ENCODE results near the gene NCBP2L.

NCBP2L gene

GRCh38 chrX:107818900-107819521 lies 41.5 kb downstream of the NCBP2L start:
- DNase-seq, result no peak

GRCh38 chrX:107823042-107823441 lies 45.5 kb downstream of the NCBP2L start:
- DNase-seq, result no peak

- DNase-seq, result no peak
Measured at GRCh38 chrX:107823456-107823855, 45.9 kb downstream of the NCBP2L start.

- peak; percentile 23 for DNase-seq
Measured at GRCh38 chrX:107825698-107826237, 48.2 kb downstream of the NCBP2L start, which contains the start of gene MID2. MID2 (plus strand) TSS chrX:107825866; CDS start chrX:107826427, 561 bp downstream.

GRCh38 chrX:107826238-107827029 lies 48.9 kb downstream of the NCBP2L start:
- DNase-seq, result peak; percentile 9

- no peak for DNase-seq
Measured at GRCh38 chrX:107827030-107827831, 49.7 kb downstream of the NCBP2L start.

GRCh38 chrX:107827852-107828251 lies 50.3 kb downstream of the NCBP2L start:
- no peak for DNase-seq

GRCh38 chrX:107829878-107830277 lies 52.3 kb downstream of the NCBP2L start:
- DNase-seq, result no peak

- no peak for DNase-seq
Measured at GRCh38 chrX:107831071-107831730, 53.7 kb downstream of the NCBP2L start.

GRCh38 chrX:107834275-107835201 lies 57.0 kb downstream of the NCBP2L start:
- DNase-seq, result no peak

GRCh38 chrX:107836958-107837357 lies 59.4 kb downstream of the NCBP2L start:
- DNase-seq, result no peak

- DNase-seq, result no peak
Measured at GRCh38 chrX:107840971-107841370, 63.4 kb downstream of the NCBP2L start.

- DNase-seq, result no peak
Measured at GRCh38 chrX:107842715-107843400, 65.3 kb downstream of the NCBP2L start.
